Measurements from ENCODE around the gene TDRD10. TPM values are rescaled to one million over a fixed set of nuclear protein-coding genes. Genes with fewer than 3 reads are reported as not detected.

TDRD10 gene
- total and polyA plus RNA-seq, 2 of the 8 experiments (the other 6 are each of a cell fraction or from before 2014, with no cell fraction given) = 0.15 to 0.27 TPM

GRCh38 chr1:154469844-154470560 lies 32.0 kb upstream of the TDRD10 start:
- 0 out of 2 replicates have a peak overlapping the region, but pooled peaks have one; percentile 29 for H2BK15ac ChIP-seq (ENCODE audit: low read length)
- no peak overlapping the region for H2BK20ac ChIP-seq (ENCODE audit: low read length)
- no peak overlapping the region for H3K4me2 ChIP-seq (ENCODE audit: insufficient read depth in 1 of 2, low read depth in 2 of 2, low read length in 2 of 2)
- H2BK12ac ChIP-seq (ENCODE audit: low read depth, low read length) = 0 out of 2 replicates have a peak overlapping the region, but pooled peaks have one; percentile 17
- WGBS, 2 experiments (ENCODE audit: extremely low coverage in 1 of 2, insufficient coverage in 1 of 2, insufficient read length in 1 of 2, insufficient replicate concordance in 2 of 2, low coverage in 1 of 2, low lambda C conversion rate in 2 of 2, missing lambda C conversion rate in 1 of 2) = 86% methylated on average over 10 of the region's 10 CpGs; no CpG with 5 or more reads in 1 of the 2 experiments
- H3K27ac ChIP-seq (ENCODE audit: low read depth, low read length) = no peak overlapping the region
- H3K4me1 ChIP-seq (replicated peaks in 1 of 4; ENCODE audit: control insufficient read depth in 3 of 4, insufficient read depth in 4 of 4, low read length in 3 of 4) = peaks cover 0 to 4% (median 1%) of the 10 kb centered on the region in 4 experiments; a peak in 4 of 7 replicates
- H4K5ac ChIP-seq (ENCODE audit: insufficient read length, low read depth, low read length) = no peak overlapping the region
- no peak overlapping the region for H3K4me3 ChIP-seq (ENCODE audit: extremely low read depth in 1 of 4, insufficient read depth in 2 of 4, low read depth in 3 of 4, low read length in 4 of 4)
- no peak overlapping the region for H2AK5ac ChIP-seq (ENCODE audit: low read depth, low read length)
- H3K18ac ChIP-seq (ENCODE audit: extremely low read depth, low read length) = no peak overlapping the region
- no peak overlapping the region for H2BK120ac ChIP-seq (replicated peaks; ENCODE audit: low read depth, low read length)
- FAIRE-seq (no peak), DNase-seq (ENCODE audit: low read depth in 1 of 2, low spot score in 2 of 2) (no peak)
- no peaks in the 10 kb centered on the region for H3K27me3 ChIP-seq (replicated peaks in 1 of 4; ENCODE audit: control insufficient read depth in 3 of 4, extremely low read depth in 1 of 4, insufficient read depth in 3 of 4, low read length in 3 of 4)
- H4K20me1 ChIP-seq (replicated peaks in 1 of 2; ENCODE audit: control insufficient read depth in 1 of 2, insufficient read depth in 2 of 2, low read length in 2 of 2) = no peaks in the 10 kb centered on the region
- H2BK5ac ChIP-seq (ENCODE audit: low read depth, low read length) = no peak overlapping the region
- H3K36me3 ChIP-seq (ENCODE audit: control insufficient read depth in 2 of 4, insufficient read depth in 4 of 4, low read length in 3 of 4) = no peaks in the 10 kb centered on the region
- H3K56ac ChIP-seq (replicated peaks; ENCODE audit: insufficient read length, low read depth, low read length) = no peak overlapping the region
- no peak overlapping the region for H2AFZ ChIP-seq (ENCODE audit: low read length)
- H4K8ac ChIP-seq (ENCODE audit: extremely low read depth, insufficient read depth, low read length) = no peak overlapping the region
- H3K79me2 ChIP-seq (ENCODE audit: control insufficient read depth in 1 of 2, insufficient read depth in 2 of 2, low read length in 2 of 2) = no peaks in the 10 kb centered on the region
- H3K9me3 ChIP-seq (ENCODE audit: insufficient read depth in 2 of 2, low read depth in 1 of 2, low read length in 1 of 2) = no peaks in the 10 kb centered on the region
- no peak overlapping the region for H3K23ac ChIP-seq (ENCODE audit: insufficient read length)
- no peaks in the 10 kb centered on the region for H3K23me2 ChIP-seq (ENCODE audit: low read depth, low read length)
- H4K91ac ChIP-seq (replicated peaks; ENCODE audit: insufficient read length, low read length) = no peak overlapping the region
- ChIA-PET POLR2A (ENCODE audit: partially characterized antibody) (interaction anchor here (0.7 kb wide), 1 partner anchor 142 kb away, joined by 3 read pairs; no protein-coding TSS in a partner anchor), CTCF (ENCODE audit: partially characterized antibody) (interaction anchor here (0.7 to 1.6 kb wide), 4 partner anchors 9 to 101 kb away, joined by 3 to 6 read pairs (median 4); no protein-coding TSS in a partner anchor)
- H3K9ac ChIP-seq (replicated peaks in 1 of 4; ENCODE audit: extremely low read depth in 1 of 4, low read depth in 3 of 4, low read length in 3 of 4) = no peak overlapping the region
- H3K4ac ChIP-seq (replicated peaks; ENCODE audit: insufficient read length, low read depth, low read length) = no peak overlapping the region
- H3K14ac ChIP-seq (ENCODE audit: insufficient read length) = no peak overlapping the region
- no peaks in the 10 kb centered on the region for H3K79me1 ChIP-seq (ENCODE audit: low read depth, low read length)
- TF ChIP-seq RFX5 (IDR thresholded peaks at IDR 0.05; ENCODE audit: borderline replicate concordance, low read depth, low read length) (no peak), NANOG (IDR thresholded peaks at IDR 0.05; ENCODE audit: insufficient read depth, low read depth, low read length, poor library complexity, severe bottlenecking) (no peak), TAF7 (optimal IDR thresholded peaks at IDR 0.05; ENCODE audit: borderline replicate concordance, low read depth, low read length) (no peak), CEBPB (IDR thresholded peaks at IDR 0.05; ENCODE audit: low read depth, low read length) (no peak), EP300 (IDR thresholded peaks at IDR 0.05; ENCODE audit: borderline replicate concordance in 1 of 2, low read depth in 2 of 2, low read length in 2 of 2) (no peak), BCL11A (IDR thresholded peaks at IDR 0.05; ENCODE audit: low read depth in 2 of 2, low read length in 2 of 2) (no peak)
- TF ChIP-seq, protein P1, sequence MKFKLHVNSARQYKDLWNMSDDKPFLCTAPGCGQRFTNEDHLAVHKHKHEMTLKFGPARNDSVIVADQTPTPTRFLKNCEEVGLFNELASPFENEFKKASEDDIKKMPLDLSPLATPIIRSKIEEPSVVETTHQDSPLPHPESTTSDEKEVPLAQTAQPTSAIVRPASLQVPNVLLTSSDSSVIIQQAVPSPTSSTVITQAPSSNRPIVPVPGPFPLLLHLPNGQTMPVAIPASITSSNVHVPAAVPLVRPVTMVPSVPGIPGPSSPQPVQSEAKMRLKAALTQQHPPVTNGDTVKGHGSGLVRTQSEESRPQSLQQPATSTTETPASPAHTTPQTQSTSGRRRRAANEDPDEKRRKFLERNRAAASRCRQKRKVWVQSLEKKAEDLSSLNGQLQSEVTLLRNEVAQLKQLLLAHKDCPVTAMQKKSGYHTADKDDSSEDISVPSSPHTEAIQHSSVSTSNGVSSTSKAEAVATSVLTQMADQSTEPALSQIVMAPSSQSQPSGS (IDR thresholded peaks at IDR 0.05; ENCODE audit: low read length) = no peak

Measured in H1 (cell line).